UCSD-AML1 (cell line): ENCODE results near the gene SLC48A1.
"Not testable (repeated sequence)": the region's sequence is repeated elsewhere in the genome, so short reads cannot be mapped to it uniquely, and the experiment has no call there.

Source experiments
- DNase-seq: peaks from one replicate; lab custom pipeline; 2025; ENCODE audit not compliant: unreplicated experiment; lab: John Stamatoyannopoulos, UW

The SLC48A1 gene

DNA sequence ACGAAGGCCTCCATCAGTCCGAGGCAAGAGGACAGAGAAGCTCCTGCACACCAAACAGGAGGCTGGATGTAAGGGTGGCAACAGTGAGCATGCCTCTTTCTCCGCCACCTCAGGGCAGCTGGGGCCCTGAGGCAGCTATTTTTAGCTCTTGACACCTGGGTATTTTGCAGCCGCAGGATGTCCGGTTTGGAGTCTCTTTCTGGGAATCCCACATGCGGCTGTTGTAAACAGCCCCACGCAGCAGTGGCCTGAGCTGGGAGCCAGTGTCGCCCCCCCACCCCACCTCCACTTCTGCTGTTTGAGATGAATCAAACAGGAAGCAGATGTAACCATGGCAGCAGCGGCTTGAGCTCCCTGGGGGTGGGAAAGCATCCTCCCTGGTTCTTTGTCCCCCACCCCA is 35.0 kb downstream of the SLC48A1 start:
- DNase-seq = peak; percentile 82

DNA sequence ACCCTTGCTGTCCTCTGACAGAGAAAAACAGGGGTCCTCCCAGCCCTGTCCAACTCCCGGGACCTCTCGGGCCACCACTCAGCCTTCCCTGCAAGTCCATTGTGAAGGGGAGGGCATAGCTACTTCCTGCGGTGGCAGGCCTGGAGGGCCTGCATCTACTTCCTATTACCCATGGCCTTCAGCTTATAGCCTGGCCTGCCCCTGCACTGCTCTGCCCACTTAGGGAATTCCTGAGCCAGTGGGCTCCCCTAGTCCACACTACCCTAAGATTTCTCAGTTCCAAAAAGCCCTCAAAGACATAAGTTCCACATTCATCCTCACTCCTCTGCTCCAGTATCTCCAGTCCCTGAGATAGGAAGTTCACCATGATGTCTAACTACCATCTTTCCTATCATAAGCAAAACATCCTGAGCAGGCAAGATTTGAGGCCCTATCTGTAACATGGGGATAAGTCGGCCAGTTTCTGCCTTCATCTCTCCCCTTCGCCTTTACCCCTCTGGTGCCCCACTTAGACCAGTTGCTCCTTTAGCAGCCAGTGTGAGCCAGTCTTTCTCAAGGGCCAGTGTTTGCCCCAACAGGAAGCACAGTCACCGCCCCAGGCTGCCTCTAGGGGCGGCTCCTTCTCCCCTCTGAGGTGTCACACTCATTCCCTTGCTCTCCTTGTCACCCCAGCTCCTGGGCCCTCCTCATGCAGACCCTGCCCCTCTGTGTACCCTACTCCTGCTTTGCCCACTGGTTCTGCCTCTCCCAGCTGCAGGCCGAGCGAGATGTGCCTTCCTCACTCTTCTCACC is 35.7 kb downstream of the SLC48A1 start:
- DNase-seq = peak; percentile 57

DNA sequence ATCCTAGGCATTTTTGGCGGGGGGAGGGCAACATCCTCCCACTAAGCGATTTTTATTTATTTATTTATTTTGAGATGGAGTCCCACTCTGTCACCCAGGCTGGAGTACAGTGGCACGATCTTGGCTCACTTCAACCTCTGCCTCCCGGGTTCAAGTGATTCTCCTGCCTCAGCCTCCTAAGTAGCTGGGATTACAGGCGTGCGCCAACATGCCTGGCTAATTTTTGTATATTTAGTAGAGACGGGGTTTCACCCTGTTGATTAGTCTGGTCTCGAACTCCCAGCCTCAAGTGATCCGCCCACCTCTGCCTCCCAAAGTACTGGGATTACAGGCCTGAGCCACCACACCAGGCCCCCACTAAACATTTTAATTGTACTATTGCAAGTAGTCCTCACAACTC is 36.5 kb downstream of the SLC48A1 start:
- not testable (repeated sequence) for DNase-seq

GRCh38 chr12:47811072-47811396 is 38.0 kb downstream of the SLC48A1 start:
- DNase-seq = no peak

GRCh38 chr12:47811581-47812484 is 38.8 kb downstream of the SLC48A1 start:
- DNase-seq = no peak

GRCh38 chr12:47812797-47813510 is 39.9 kb downstream of the SLC48A1 start:
- peak; percentile 93 for DNase-seq

- DNase-seq = peak; percentile 84
Observed at GRCh38 chr12:47813511-47814196, 40.6 kb downstream of the SLC48A1 start.

DNA sequence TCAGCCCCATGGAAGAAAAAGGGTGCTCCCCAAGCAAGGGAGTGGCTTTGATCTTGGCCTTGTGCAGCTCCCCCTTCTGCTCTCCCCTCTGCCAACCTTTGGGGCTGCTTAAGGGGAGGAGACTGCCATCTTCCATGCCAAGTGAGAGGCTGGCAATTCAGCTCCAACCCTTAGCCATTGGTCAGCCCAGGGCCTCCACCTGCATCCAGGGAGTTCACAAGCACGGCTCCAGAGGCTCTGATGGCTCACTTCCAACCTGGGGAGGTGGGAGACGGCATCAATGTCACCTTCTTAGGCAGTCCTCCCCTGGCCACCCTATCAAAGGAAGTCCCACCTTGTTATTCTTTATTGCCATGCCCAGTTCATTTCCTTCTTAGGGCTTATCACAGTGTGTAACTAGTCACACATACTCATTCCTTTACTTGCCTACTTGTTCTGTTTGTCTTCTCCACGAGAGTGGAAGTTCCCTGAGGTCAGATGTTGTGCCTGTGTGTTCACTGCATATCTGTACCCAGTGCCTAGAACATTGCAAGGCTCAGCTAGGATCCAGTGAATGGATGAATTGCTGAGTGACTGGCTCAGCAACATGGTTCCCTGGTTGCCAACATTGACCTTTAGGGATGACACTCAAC is 41.6 kb downstream of the SLC48A1 start:
- DNase-seq = no peak

GRCh38 chr12:47815447-47815846 is 42.4 kb downstream of the SLC48A1 start:
- DNase-seq = not testable (repeated sequence)

- DNase-seq = no peak
Observed at GRCh38 chr12:47816403-47817271, 43.6 kb downstream of the SLC48A1 start.

GRCh38 chr12:47817272-47818006 is 44.4 kb downstream of the SLC48A1 start:
- peak; percentile 59 for DNase-seq

DNA sequence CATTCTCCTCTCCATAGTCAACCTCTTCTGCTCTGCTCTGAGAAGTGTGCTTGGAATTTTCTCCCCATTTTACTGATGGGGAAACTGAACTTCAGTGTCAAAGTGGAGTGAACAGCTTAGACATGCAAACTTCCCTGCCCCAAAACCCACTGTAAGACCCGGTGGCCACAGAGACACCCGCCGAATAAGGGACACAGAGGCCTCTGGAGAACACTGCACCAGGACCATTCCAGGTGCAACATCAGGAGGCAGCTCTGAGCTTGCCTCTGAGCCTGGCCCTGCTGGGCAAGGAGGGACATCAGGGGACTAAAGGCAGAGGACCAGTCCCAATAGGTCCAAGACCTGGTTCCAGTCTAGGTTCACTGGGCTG is 45.0 kb downstream of the SLC48A1 start:
- DNase-seq = no peak

DNA sequence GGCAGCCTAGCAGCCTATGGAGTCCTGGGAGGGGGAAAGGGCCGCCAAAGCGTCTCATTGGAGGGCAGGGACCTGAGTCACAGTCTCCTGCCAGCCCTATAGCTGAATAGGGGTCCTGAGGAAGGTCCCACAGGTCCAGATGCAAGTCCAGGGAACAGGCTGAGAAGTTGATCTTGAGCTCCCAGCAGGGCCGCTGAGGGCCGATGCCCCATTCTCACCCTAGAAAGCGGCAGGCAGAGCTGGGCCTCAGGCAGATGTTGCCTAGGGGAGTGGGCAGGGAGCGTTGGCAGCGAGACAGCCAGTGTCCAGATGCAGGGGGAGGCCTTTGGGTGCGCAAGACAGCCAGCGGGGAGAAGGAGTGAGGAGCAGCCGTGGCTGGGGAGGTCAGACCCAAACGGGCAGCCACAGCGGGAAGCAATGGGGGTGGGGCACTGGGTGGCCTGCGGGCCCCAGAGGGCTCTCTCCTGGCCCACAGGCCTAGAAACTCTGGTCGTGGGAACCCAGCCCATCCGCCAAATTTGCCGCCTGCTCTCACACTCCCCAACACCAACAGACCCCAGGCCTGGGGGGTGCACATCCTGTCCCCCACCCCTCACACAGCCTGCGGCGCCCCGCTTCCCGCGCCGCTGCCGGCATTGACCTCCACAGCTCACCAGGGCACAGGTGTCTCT is 45.6 kb downstream of the SLC48A1 start:
- peak; percentile 54 for DNase-seq

GRCh38 chr12:47819138-47819895 is 46.3 kb downstream of the SLC48A1 start:
- peak; percentile 78 for DNase-seq

DNA sequence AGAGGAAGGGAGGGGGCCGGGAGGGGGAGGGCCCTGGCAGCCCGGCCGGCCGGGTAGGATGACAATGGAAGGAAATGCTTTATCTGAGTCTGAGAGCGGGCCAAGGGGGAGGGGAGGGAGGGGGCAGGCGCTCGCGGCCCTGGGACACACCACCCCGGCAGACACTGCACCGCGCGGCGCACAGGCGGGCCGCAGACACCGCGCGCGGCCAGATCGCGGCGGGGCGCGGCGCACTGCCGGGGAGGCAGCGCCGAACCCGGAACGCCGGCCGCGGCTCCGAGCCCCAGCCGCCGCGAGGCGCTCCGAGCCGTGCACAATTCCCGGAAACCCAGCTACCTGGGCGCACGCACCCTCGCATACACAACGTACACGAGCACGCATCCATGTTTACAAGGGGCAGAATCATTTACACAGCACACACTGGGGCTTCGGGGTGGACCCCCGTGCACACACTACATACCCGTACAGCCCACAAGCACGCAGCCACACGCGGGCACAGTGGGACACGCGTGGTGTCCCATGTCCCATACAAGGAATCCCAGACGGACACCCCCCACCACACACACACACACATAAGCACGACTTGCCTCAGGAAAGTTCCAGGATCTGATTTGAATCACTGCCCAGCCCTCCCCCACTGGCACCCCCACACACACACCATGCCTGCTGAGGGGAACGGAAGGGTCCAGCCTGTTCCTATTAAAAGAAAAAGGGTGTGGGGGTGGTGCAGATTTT is 47.0 kb downstream of the SLC48A1 start, which contains the start of gene HDAC7:
TSS of gene HDAC7 (minus strand) at position 8 of the 735 bp plus-strand sequence. CDS start 118 bp downstream, outside the sequence.
- peak; percentile 74 for DNase-seq

DNA sequence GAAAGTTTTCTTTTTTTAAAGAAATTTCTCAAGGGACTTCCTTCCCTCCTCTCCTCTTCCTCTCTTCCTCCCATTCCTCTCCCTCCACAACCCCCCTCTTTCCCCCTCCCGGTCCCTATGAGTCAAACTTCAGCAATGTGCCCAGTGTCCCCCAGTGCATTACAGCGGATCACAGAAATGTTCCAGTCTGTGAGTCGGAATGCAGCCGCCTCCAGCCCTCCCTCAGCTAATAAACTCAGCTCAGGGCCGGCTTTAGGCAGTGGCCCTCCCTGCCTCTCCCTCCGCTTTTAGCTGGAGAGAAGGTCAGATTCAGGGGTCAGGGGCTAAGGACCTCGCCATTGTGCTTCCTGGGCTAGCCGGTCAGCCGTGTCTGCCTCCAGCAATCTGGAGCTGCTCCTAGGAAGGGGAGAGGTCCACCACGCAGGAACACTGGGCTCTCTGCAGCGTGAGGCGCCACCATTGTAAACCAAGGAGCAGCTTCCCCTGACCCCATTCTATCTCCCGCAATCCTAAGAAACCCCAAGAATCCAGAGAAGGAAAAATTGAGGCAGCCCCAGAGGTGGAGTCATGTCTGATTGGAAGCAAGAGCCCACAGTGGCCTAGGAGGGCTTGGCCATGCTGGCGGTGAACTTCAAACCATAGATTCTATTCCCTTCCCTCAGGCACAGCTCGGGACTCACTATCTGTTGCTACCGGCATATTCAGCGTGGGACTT is 47.8 kb downstream of the SLC48A1 start:
- DNase-seq = no peak
